HEK293 (cell line): ENCODE measurements around the gene SYCN.

ENCODE experiments used
- GLIS1 ChIP-seq: fragments of 450-650 bp; formaldehyde crosslinking; IDR thresholded peaks from 2 replicates; pipeline ENCODE4 v1.5.1; 2016; ENCODE audit warnings: missing biosample characterization, missing genetic modification characterization
- GLIS2 ChIP-seq: fragments of 450-650 bp; formaldehyde crosslinking; IDR thresholded peaks from 2 replicates; pipeline ENCODE4 v1.5.1; 2016; ENCODE audit warnings: missing biosample characterization, missing genetic modification characterization
- ZFHX2 ChIP-seq: fragments of 450-650 bp; formaldehyde crosslinking; conservative IDR thresholded peaks from 2 replicates; pipeline ENCODE4 v1.5.1; 2016; ENCODE audit warnings: missing biosample characterization, missing genetic modification characterization
- ZNF211 ChIP-seq: fragments of 450-650 bp; formaldehyde crosslinking; IDR thresholded peaks from 2 replicates; pipeline ENCODE4 v1.5.1; 2016; ENCODE audit warnings: low read depth, missing biosample characterization, missing genetic modification characterization
- ZNF214 ChIP-seq: fragments of 450-650 bp; formaldehyde crosslinking; IDR thresholded peaks from 2 replicates; pipeline ENCODE4 v1.5.1; 2017; ENCODE audit warnings: missing biosample characterization, mild to moderate bottlenecking, missing genetic modification characterization, borderline replicate concordance
- ZNF24 ChIP-seq: fragments of 450-650 bp; formaldehyde crosslinking; IDR thresholded peaks from 2 replicates; pipeline ENCODE4 v1.5.1; 2016; ENCODE audit warnings: missing biosample characterization, missing genetic modification characterization
- ZNF292 ChIP-seq: fragments of 450-650 bp; formaldehyde crosslinking; IDR thresholded peaks from 2 replicates; pipeline ENCODE4 v1.5.1; 2016; ENCODE audit warnings: low read depth, missing biosample characterization, missing genetic modification characterization, borderline replicate concordance
- ZNF354C ChIP-seq: fragments of 450-650 bp; formaldehyde crosslinking; IDR thresholded peaks from 2 replicates; pipeline ENCODE4 v1.5.1; 2016; ENCODE audit warnings: missing biosample characterization, missing genetic modification characterization, low read depth, borderline replicate concordance
- ZNF404 ChIP-seq: fragments of 450-650 bp; formaldehyde crosslinking; IDR thresholded peaks from 2 replicates; pipeline ENCODE4 v1.5.1; 2017; ENCODE audit warnings: missing biosample characterization, missing genetic modification characterization
- ZNF423 ChIP-seq: fragments of 450-650 bp; formaldehyde crosslinking; IDR thresholded peaks from 2 replicates; pipeline ENCODE4 v1.5.1; 2016; ENCODE audit warnings: missing biosample characterization, missing genetic modification characterization
- ZNF488 ChIP-seq: fragments of 450-650 bp; formaldehyde crosslinking; IDR thresholded peaks from 2 replicates; pipeline ENCODE4 v1.5.1; 2016; ENCODE audit warnings: missing biosample characterization, missing genetic modification characterization
- ZNF514 ChIP-seq: fragments of 450-650 bp; formaldehyde crosslinking; IDR thresholded peaks from 2 replicates; pipeline ENCODE4 v1.5.1; 2016; ENCODE audit warnings: missing biosample characterization, missing genetic modification characterization
- ZNF544 ChIP-seq: fragments of 450-650 bp; formaldehyde crosslinking; IDR thresholded peaks from 2 replicates; pipeline ENCODE4 v1.5.0; 2017; ENCODE audit warnings: missing biosample characterization, missing genetic modification characterization
- ZNF560 ChIP-seq: fragments of 450-650 bp; formaldehyde crosslinking; IDR thresholded peaks from 2 replicates; pipeline ENCODE4 v1.5.1; 2017; ENCODE audit warnings: missing biosample characterization, missing genetic modification characterization, borderline replicate concordance
- ZNF571 ChIP-seq: fragments of 450-650 bp; formaldehyde crosslinking; IDR thresholded peaks from 2 replicates; pipeline ENCODE4 v1.5.0; 2017; ENCODE audit warnings: missing biosample characterization, missing genetic modification characterization
- ZNF610 ChIP-seq: fragments of 450-650 bp; formaldehyde crosslinking; IDR thresholded peaks from 2 replicates; pipeline ENCODE4 v1.5.1; 2016; ENCODE audit warnings: missing biosample characterization, missing genetic modification characterization, borderline replicate concordance
- ZNF76 ChIP-seq: fragments of 450-650 bp; formaldehyde crosslinking; IDR thresholded peaks from 2 replicates; pipeline ENCODE4; 2016; ENCODE audit warnings: low read depth, missing biosample characterization, missing genetic modification characterization, borderline replicate concordance
- ZNF777 ChIP-seq: fragments of 450-650 bp; formaldehyde crosslinking; IDR thresholded peaks from 2 replicates; pipeline ENCODE4 v1.5.1; 2017; ENCODE audit warnings: missing biosample characterization, missing genetic modification characterization, borderline replicate concordance
- ZNF837 ChIP-seq: fragments of 450-650 bp; formaldehyde crosslinking; IDR thresholded peaks from 2 replicates; pipeline ENCODE4 v1.5.1; 2016; ENCODE audit warnings: missing biosample characterization, missing genetic modification characterization
- ZSCAN16 ChIP-seq: fragments of 450-650 bp; formaldehyde crosslinking; IDR thresholded peaks from 2 replicates; pipeline ENCODE4 v1.5.1; 2016; ENCODE audit warnings: missing biosample characterization, missing genetic modification characterization
- ZXDB ChIP-seq: fragments of 450-650 bp; formaldehyde crosslinking; IDR thresholded peaks from 2 replicates; pipeline ENCODE4 v1.5.1; 2016; ENCODE audit warnings: missing biosample characterization, missing genetic modification characterization
- TF ChIP-seq, protein P1 (sequence below): fragments of 450-650 bp; formaldehyde crosslinking; conservative IDR thresholded peaks from 2 replicates; pipeline ENCODE4 v1.5.1; 2016; ENCODE audit warnings: low read depth, missing biosample characterization, missing genetic modification characterization
- TF ChIP-seq, protein P2 (sequence below): fragments of 450-650 bp; formaldehyde crosslinking; IDR thresholded peaks from 2 replicates; pipeline ENCODE4 v1.5.1; 2016; ENCODE audit warnings: missing biosample characterization, missing genetic modification characterization, borderline replicate concordance
- TF ChIP-seq, protein P3 (sequence below): fragments of 450-650 bp; formaldehyde crosslinking; IDR thresholded peaks from 2 replicates; pipeline ENCODE4 v1.5.1; 2016; ENCODE audit warnings: missing biosample characterization, missing genetic modification characterization
- TF ChIP-seq, protein P4 (sequence below): fragments of 450-650 bp; formaldehyde crosslinking; IDR thresholded peaks from 2 replicates; pipeline ENCODE4 v1.5.1; 2017; ENCODE audit warnings: missing biosample characterization, missing genetic modification characterization
- TF ChIP-seq, protein P5 (sequence below): fragments of 450-650 bp; formaldehyde crosslinking; IDR thresholded peaks from 2 replicates; pipeline ENCODE4 v1.5.1; 2016; ENCODE audit warnings: missing biosample characterization, missing genetic modification characterization

SYCN gene

GRCh38 chr19:39156326-39157230 is 47.5 kb downstream of the SYCN start (continued):
- TF ChIP-seq, protein P1, sequence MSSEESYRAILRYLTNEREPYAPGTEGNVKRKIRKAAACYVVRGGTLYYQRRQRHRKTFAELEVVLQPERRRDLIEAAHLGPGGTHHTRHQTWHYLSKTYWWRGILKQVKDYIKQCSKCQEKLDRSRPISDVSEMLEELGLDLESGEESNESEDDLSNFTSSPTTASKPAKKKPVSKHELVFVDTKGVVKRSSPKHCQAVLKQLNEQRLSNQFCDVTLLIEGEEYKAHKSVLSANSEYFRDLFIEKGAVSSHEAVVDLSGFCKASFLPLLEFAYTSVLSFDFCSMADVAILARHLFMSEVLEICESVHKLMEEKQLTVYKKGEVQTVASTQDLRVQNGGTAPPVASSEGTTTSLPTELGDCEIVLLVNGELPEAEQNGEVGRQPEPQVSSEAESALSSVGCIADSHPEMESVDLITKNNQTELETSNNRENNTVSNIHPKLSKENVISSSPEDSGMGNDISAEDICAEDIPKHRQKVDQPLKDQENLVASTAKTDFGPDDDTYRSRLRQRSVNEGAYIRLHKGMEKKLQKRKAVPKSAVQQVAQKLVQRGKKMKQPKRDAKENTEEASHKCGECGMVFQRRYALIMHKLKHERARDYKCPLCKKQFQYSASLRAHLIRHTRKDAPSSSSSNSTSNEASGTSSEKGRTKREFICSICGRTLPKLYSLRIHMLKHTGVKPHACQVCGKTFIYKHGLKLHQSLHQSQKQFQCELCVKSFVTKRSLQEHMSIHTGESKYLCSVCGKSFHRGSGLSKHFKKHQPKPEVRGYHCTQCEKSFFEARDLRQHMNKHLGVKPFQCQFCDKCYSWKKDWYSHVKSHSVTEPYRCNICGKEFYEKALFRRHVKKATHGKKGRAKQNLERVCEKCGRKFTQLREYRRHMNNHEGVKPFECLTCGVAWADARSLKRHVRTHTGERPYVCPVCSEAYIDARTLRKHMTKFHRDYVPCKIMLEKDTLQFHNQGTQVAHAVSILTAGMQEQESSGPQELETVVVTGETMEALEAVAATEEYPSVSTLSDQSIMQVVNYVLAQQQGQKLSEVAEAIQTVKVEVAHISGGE (tag by site-specific recombination): no peak
- TF ChIP-seq, protein P2, sequence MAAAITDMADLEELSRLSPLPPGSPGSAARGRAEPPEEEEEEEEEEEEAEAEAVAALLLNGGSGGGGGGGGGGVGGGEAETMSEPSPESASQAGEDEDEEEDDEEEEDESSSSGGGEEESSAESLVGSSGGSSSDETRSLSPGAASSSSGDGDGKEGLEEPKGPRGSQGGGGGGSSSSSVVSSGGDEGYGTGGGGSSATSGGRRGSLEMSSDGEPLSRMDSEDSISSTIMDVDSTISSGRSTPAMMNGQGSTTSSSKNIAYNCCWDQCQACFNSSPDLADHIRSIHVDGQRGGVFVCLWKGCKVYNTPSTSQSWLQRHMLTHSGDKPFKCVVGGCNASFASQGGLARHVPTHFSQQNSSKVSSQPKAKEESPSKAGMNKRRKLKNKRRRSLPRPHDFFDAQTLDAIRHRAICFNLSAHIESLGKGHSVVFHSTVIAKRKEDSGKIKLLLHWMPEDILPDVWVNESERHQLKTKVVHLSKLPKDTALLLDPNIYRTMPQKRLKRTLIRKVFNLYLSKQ: no peak
- no peak for TF ChIP-seq ZNF214 (tag by site-specific recombination)
- no peak for TF ChIP-seq ZNF777 (tag by site-specific recombination)
- peak; percentile 76 for TF ChIP-seq ZFHX2
- peak; percentile 63 for TF ChIP-seq GLIS2 (tag by site-specific recombination)
- TF ChIP-seq ZNF571 (tag by site-specific recombination): no peak
- TF ChIP-seq, protein P3, sequence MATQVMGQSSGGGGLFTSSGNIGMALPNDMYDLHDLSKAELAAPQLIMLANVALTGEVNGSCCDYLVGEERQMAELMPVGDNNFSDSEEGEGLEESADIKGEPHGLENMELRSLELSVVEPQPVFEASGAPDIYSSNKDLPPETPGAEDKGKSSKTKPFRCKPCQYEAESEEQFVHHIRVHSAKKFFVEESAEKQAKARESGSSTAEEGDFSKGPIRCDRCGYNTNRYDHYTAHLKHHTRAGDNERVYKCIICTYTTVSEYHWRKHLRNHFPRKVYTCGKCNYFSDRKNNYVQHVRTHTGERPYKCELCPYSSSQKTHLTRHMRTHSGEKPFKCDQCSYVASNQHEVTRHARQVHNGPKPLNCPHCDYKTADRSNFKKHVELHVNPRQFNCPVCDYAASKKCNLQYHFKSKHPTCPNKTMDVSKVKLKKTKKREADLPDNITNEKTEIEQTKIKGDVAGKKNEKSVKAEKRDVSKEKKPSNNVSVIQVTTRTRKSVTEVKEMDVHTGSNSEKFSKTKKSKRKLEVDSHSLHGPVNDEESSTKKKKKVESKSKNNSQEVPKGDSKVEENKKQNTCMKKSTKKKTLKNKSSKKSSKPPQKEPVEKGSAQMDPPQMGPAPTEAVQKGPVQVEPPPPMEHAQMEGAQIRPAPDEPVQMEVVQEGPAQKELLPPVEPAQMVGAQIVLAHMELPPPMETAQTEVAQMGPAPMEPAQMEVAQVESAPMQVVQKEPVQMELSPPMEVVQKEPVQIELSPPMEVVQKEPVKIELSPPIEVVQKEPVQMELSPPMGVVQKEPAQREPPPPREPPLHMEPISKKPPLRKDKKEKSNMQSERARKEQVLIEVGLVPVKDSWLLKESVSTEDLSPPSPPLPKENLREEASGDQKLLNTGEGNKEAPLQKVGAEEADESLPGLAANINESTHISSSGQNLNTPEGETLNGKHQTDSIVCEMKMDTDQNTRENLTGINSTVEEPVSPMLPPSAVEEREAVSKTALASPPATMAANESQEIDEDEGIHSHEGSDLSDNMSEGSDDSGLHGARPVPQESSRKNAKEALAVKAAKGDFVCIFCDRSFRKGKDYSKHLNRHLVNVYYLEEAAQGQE (tag by site-specific recombination): no peak
- no peak for TF ChIP-seq ZNF404 (tag by site-specific recombination)
- no peak; the same call in 1 of the 2 replicates for TF ChIP-seq ZNF423 (tag by site-specific recombination)
- no peak for TF ChIP-seq ZNF560 (tag by site-specific recombination)
- no peak for TF ChIP-seq ZNF211 (tag by site-specific recombination)
- no peak for TF ChIP-seq ZXDB (tag by site-specific recombination)
- no peak for TF ChIP-seq ZNF76 (tag by site-specific recombination)
- TF ChIP-seq ZNF488: no peak
- TF ChIP-seq, protein P4, sequence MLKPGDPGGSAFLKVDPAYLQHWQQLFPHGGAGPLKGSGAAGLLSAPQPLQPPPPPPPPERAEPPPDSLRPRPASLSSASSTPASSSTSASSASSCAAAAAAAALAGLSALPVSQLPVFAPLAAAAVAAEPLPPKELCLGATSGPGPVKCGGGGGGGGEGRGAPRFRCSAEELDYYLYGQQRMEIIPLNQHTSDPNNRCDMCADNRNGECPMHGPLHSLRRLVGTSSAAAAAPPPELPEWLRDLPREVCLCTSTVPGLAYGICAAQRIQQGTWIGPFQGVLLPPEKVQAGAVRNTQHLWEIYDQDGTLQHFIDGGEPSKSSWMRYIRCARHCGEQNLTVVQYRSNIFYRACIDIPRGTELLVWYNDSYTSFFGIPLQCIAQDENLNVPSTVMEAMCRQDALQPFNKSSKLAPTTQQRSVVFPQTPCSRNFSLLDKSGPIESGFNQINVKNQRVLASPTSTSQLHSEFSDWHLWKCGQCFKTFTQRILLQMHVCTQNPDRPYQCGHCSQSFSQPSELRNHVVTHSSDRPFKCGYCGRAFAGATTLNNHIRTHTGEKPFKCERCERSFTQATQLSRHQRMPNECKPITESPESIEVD (tag by site-specific recombination): no peak
- TF ChIP-seq ZNF354C: no peak
- TF ChIP-seq ZNF610: no peak
- TF ChIP-seq ZNF292: no peak
- TF ChIP-seq ZSCAN16 (tag by site-specific recombination): no peak
- TF ChIP-seq ZNF544 (tag by site-specific recombination): no peak
- TF ChIP-seq, protein P5, sequence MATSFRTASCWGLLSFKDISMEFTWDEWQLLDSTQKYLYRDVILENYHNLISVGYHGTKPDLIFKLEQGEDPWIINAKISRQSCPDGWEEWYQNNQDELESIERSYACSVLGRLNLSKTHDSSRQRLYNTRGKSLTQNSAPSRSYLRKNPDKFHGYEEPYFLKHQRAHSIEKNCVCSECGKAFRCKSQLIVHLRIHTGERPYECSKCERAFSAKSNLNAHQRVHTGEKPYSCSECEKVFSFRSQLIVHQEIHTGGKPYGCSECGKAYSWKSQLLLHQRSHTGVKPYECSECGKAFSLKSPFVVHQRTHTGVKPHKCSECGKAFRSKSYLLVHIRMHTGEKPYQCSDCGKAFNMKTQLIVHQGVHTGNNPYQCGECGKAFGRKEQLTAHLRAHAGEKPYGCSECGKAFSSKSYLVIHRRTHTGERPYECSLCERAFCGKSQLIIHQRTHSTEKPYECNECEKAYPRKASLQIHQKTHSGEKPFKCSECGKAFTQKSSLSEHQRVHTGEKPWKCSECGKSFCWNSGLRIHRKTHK (tag by site-specific recombination): no peak
- no peak for TF ChIP-seq ZNF514 (tag by site-specific recombination)
- TF ChIP-seq GLIS1: peak; percentile 84
- TF ChIP-seq ZNF837: no peak
- TF ChIP-seq ZNF24 (tag by site-specific recombination): no peak
